Transverse colon (tissue), 4 donors: ENCODE data around the gene PSMC1.

Experiments used
- CTCF ChIP-seq, 5 experiments: fragments of 200-600 bp in 3 of 5; fragments of 450-650 bp in 2 of 5; sonication (generic) in 3 of 5; IDR thresholded peaks; 1 replicate in 2 of 5; 2 replicates in 3 of 5; pipeline ENCODE4 v1.5.1; 2016 to 2017; ENCODE audit warnings: antibody characterized with exemption in 5 of 5, inconsistent platforms in 3 of 5, mild to moderate bottlenecking in 2 of 5, moderate library complexity in 1 of 5
- EP300 ChIP-seq: sonication (generic); formaldehyde crosslinking; IDR thresholded peaks from one replicate; pipeline ENCODE4 v1.6.1; 2017; ENCODE audit warnings: antibody characterized with exemption, low read depth
- POLR2A ChIP-seq: fragments of 450-650 bp; IDR thresholded peaks from one replicate; pipeline ENCODE4 v1.6.1; 2016; ENCODE audit warnings: antibody characterized with exemption, mild to moderate bottlenecking, moderate library complexity
- POLR2AphosphoS5 ChIP-seq, 3 donors: sonication (generic); formaldehyde crosslinking; IDR thresholded peaks; one replicate each; pipeline ENCODE4 v1.6.1; 2016; ENCODE audit warnings: antibody characterized with exemption in 3 of 3

DNA sequence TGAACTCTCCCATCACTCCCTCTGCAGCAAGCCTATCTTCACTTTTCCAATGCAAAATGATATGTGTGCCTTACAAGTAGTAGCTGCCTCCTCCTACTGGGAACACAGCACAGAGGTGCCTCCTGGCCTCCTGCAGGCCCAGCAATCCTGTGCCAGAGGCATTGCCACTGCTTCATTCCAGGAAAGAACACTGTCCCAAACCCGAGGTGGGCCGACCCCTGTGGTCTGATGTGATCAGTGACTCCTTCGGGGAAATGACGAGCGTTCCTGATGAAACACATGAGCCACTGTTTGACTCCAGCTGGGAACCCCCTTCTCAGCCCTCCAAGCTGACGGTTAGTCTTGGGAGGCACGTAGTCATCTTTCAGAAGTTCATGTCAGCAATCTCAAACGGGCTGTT lies 19.5 kb downstream of the PSMC1 start:
- TF ChIP-seq CTCF (IDR thresholded peaks at IDR 0.05) (no peak), POLR2A (no peak), POLR2AphosphoS5 (IDR thresholded peaks at IDR 0.05) (no peak), EP300 (no peak)
